Measurements from ENCODE around the gene ZDHHC14. TPM values are rescaled to one million over a fixed set of nuclear protein-coding genes. Genes with fewer than 3 reads are reported as not detected.

ZDHHC14 gene
- total RNA-seq, 1 experiment from 2014 or later: 3.2 TPM

- Histone ChIP-seq H3K4me3 (ENCODE audit: low read depth, low read length, poor library complexity, severe bottlenecking) (no peak overlapping the region), H3K36me3 (ENCODE audit: insufficient read depth, low read length, poor library complexity, severe bottlenecking) (no peaks in the 10 kb centered on the region), H3K27ac (ENCODE audit: low read depth, low read length, poor library complexity, severe bottlenecking) (no peak overlapping the region), H3K27me3 (replicated peaks; ENCODE audit: insufficient read depth, low read depth, low read length, poor library complexity) (no peaks in the 10 kb centered on the region), H3K4me1 (ENCODE audit: insufficient read depth, low read length, poor library complexity, severe bottlenecking) (no peaks in the 10 kb centered on the region), H3K9me3 (ENCODE audit: low read depth, low read length, poor library complexity, severe bottlenecking) (no peaks in the 10 kb centered on the region)
- ChIA-PET CTCF (no interaction called here), POLR2A (ENCODE audit: low non-redundant PET) (no interaction called here)
- DNase-seq (ENCODE audit: low spot score): no peak
- no TSS peak for BruUV-seq (replicated peaks)
- TF ChIP-seq EZH2 (IDR thresholded peaks at IDR 0.05; ENCODE audit: borderline replicate concordance, low read depth, low read length, poor library complexity, severe bottlenecking) (no peak), CTCF (conservative IDR thresholded peaks at IDR 0.05; ENCODE audit: low read depth, low read length) (no peak)
- intact Hi-C loops (cut with micrococcal nuclease; ENCODE audit: unreplicated experiment): no loop called here
Observed at GRCh38 chr6:157520596-157521361, 139.8 kb downstream of the ZDHHC14 start.

- no TSS peak for BruUV-seq (replicated peaks)
- ChIA-PET POLR2A (ENCODE audit: low non-redundant PET) (no interaction called here), CTCF (no interaction called here)
- intact Hi-C loops (cut with micrococcal nuclease; ENCODE audit: unreplicated experiment): no loop called here
- Histone ChIP-seq H3K4me1 (ENCODE audit: insufficient read depth, low read length, poor library complexity, severe bottlenecking) (no peaks in the 10 kb centered on the region), H3K36me3 (ENCODE audit: insufficient read depth, low read length, poor library complexity, severe bottlenecking) (no peaks in the 10 kb centered on the region), H3K27me3 (replicated peaks; ENCODE audit: insufficient read depth, low read depth, low read length, poor library complexity) (no peaks in the 10 kb centered on the region), H3K27ac (ENCODE audit: low read depth, low read length, poor library complexity, severe bottlenecking) (no peak overlapping the region), H3K4me3 (ENCODE audit: low read depth, low read length, poor library complexity, severe bottlenecking) (no peak overlapping the region), H3K9me3 (ENCODE audit: low read depth, low read length, poor library complexity, severe bottlenecking) (no peaks in the 10 kb centered on the region)
- no peak for TF ChIP-seq CTCF (conservative IDR thresholded peaks at IDR 0.05; ENCODE audit: low read depth, low read length)
- TF ChIP-seq EZH2 (IDR thresholded peaks at IDR 0.05; ENCODE audit: borderline replicate concordance, low read depth, low read length, poor library complexity, severe bottlenecking): no peak
- no peak for DNase-seq (ENCODE audit: low spot score)
Observed at GRCh38 chr6:157521362-157522335, 140.7 kb downstream of the ZDHHC14 start.

GRCh38 chr6:157522472-157522871 lies 141.5 kb downstream of the ZDHHC14 start:
- Histone ChIP-seq H3K9me3 (ENCODE audit: low read depth, low read length, poor library complexity, severe bottlenecking) (no peaks in the 10 kb centered on the region), H3K27me3 (replicated peaks; ENCODE audit: insufficient read depth, low read depth, low read length, poor library complexity) (no peaks in the 10 kb centered on the region), H3K4me3 (ENCODE audit: low read depth, low read length, poor library complexity, severe bottlenecking) (no peak overlapping the region), H3K36me3 (ENCODE audit: insufficient read depth, low read length, poor library complexity, severe bottlenecking) (no peaks in the 10 kb centered on the region), H3K4me1 (ENCODE audit: insufficient read depth, low read length, poor library complexity, severe bottlenecking) (no peaks in the 10 kb centered on the region), H3K27ac (ENCODE audit: low read depth, low read length, poor library complexity, severe bottlenecking) (no peak overlapping the region)
- intact Hi-C loops (cut with micrococcal nuclease; ENCODE audit: unreplicated experiment): no loop called here
- POLR2A ChIA-PET (ENCODE audit: low non-redundant PET): no interaction called here
- no TSS peak for BruUV-seq (replicated peaks)
- TF ChIP-seq EZH2 (IDR thresholded peaks at IDR 0.05; ENCODE audit: borderline replicate concordance, low read depth, low read length, poor library complexity, severe bottlenecking): no peak
- no peak for TF ChIP-seq CTCF (conservative IDR thresholded peaks at IDR 0.05; ENCODE audit: low read depth, low read length)
- CTCF ChIA-PET: no interaction called here
- no peak for DNase-seq (ENCODE audit: low spot score)

Measured in A673 (cell line).